ENCODE measurements around the gene PITPNM3. TPM values are rescaled to one million over a fixed set of nuclear protein-coding genes. Genes with fewer than 3 reads are reported as not detected.

The PITPNM3 gene
- total RNA-seq, 1 donor from 2014 or later, result 1.4 TPM

- no peak overlapping the region for H3K27ac Mint-ChIP-seq (ENCODE audit: unreplicated experiment)
- no peak for TF ChIP-seq CTCF (IDR thresholded peaks at IDR 0.05; ENCODE audit: partially characterized antibody, unreplicated experiment)
- no peak overlapping the region for H3K4me3 Mint-ChIP-seq (ENCODE audit: unreplicated experiment)
- H3K36me3 Mint-ChIP-seq (ENCODE audit: unreplicated experiment), result no peaks in the 10 kb centered on the region
- H3K27me3 Mint-ChIP-seq (ENCODE audit: unreplicated experiment), result peaks cover 7% of the 10 kb centered on the region
- H3K9me3 Mint-ChIP-seq (ENCODE audit: unreplicated experiment), result peaks cover 3% of the 10 kb centered on the region
- H3K4me1 Mint-ChIP-seq (ENCODE audit: low read depth, unreplicated experiment), result peaks cover 8% of the 10 kb centered on the region
- DNase-seq, result no peak
Observed at GRCh38 chr17:6480303-6480675, 76.1 kb downstream of the PITPNM3 start.

- no peak for DNase-seq
- no peak for TF ChIP-seq CTCF (IDR thresholded peaks at IDR 0.05; ENCODE audit: partially characterized antibody, unreplicated experiment)
- Mint-ChIP-seq H3K4me3 (ENCODE audit: unreplicated experiment) (no peak overlapping the region), H3K36me3 (ENCODE audit: unreplicated experiment) (no peaks in the 10 kb centered on the region), H3K4me1 (ENCODE audit: low read depth, unreplicated experiment) (peaks cover 10% of the 10 kb centered on the region), H3K9me3 (ENCODE audit: unreplicated experiment) (peaks cover 3% of the 10 kb centered on the region), H3K27ac (ENCODE audit: unreplicated experiment) (no peak overlapping the region), H3K27me3 (ENCODE audit: unreplicated experiment) (peaks cover 5% of the 10 kb centered on the region)
Observed at GRCh38 chr17:6479622-6480302, 76.6 kb downstream of the PITPNM3 start.

- TF ChIP-seq CTCF (IDR thresholded peaks at IDR 0.05; ENCODE audit: partially characterized antibody, unreplicated experiment), result no peak
- DNase-seq, result no peak
- Mint-ChIP-seq H3K36me3 (ENCODE audit: unreplicated experiment) (no peaks in the 10 kb centered on the region), H3K27me3 (ENCODE audit: unreplicated experiment) (peaks cover 5% of the 10 kb centered on the region), H3K27ac (ENCODE audit: unreplicated experiment) (no peak overlapping the region), H3K4me3 (ENCODE audit: unreplicated experiment) (no peak overlapping the region), H3K9me3 (ENCODE audit: unreplicated experiment) (peaks cover 3% of the 10 kb centered on the region), H3K4me1 (ENCODE audit: low read depth, unreplicated experiment) (peaks cover 10% of the 10 kb centered on the region)
Observed at GRCh38 chr17:6478486-6478885, 77.9 kb downstream of the PITPNM3 start.

- Mint-ChIP-seq H3K9me3 (ENCODE audit: unreplicated experiment) (peaks cover 1% of the 10 kb centered on the region), H3K27ac (ENCODE audit: unreplicated experiment) (no peak overlapping the region), H3K4me1 (ENCODE audit: low read depth, unreplicated experiment) (peaks cover 12% of the 10 kb centered on the region), H3K4me3 (ENCODE audit: unreplicated experiment) (no peak overlapping the region), H3K27me3 (ENCODE audit: unreplicated experiment) (peaks cover 8% of the 10 kb centered on the region), H3K36me3 (ENCODE audit: unreplicated experiment) (no peaks in the 10 kb centered on the region)
- TF ChIP-seq CTCF (IDR thresholded peaks at IDR 0.05; ENCODE audit: partially characterized antibody, unreplicated experiment), result no peak
- no peak for DNase-seq
Observed at GRCh38 chr17:6477831-6478383, 78.4 kb downstream of the PITPNM3 start.

- H3K27ac Mint-ChIP-seq (ENCODE audit: unreplicated experiment), result no peak overlapping the region
- DNase-seq, result no peak
- H3K4me3 Mint-ChIP-seq (ENCODE audit: unreplicated experiment), result no peak overlapping the region
Observed at GRCh38 chr17:6476810-6477179, 79.6 kb downstream of the PITPNM3 start.

More at GRCh38 chr17:6476810-6477179, 79.6 kb downstream of the PITPNM3 start:
- TF ChIP-seq CTCF (IDR thresholded peaks at IDR 0.05; ENCODE audit: partially characterized antibody, unreplicated experiment), result no peak
- no peaks in the 10 kb centered on the region for H3K36me3 Mint-ChIP-seq (ENCODE audit: unreplicated experiment)
- H3K9me3 Mint-ChIP-seq (ENCODE audit: unreplicated experiment), result peaks cover 2% of the 10 kb centered on the region
- peaks cover 15% of the 10 kb centered on the region for H3K4me1 Mint-ChIP-seq (ENCODE audit: low read depth, unreplicated experiment)
- H3K27me3 Mint-ChIP-seq (ENCODE audit: unreplicated experiment), result peaks cover 8% of the 10 kb centered on the region
